Endodermal cell (in vitro differentiated cells): Measurements from ENCODE around the gene CD68. TPM values are rescaled to one million over a fixed set of nuclear protein-coding genes. Genes with fewer than 3 reads are reported as not detected.
A peak's percentile ranks its signal among the peaks of the same experiment; 100 is the strongest.

Experiments used
- DNase-seq: peaks from one replicate; pipeline ENCODE4 v3.0.0-alpha.2; 2017
- H3K27ac ChIP-seq: 2 replicates; pipeline ENCODE4 v1.5.1; 2013; ENCODE audit warnings: mild to moderate bottlenecking, low read depth, low read length, moderate library complexity
- H3K27me3 ChIP-seq: 2 replicates; pipeline ENCODE4 v1.6.1; 2013; ENCODE audit warnings: mild to moderate bottlenecking, low read length, moderate library complexity; ENCODE audit not compliant: insufficient read depth, control insufficient read depth, poor library complexity, severe bottlenecking
- H3K36me3 ChIP-seq: 2 replicates; pipeline ENCODE4 v1.7.0; 2013; ENCODE audit warnings: mild to moderate bottlenecking, low read length, moderate library complexity; ENCODE audit not compliant: control insufficient read depth, insufficient read depth
- H3K4me1 ChIP-seq: one replicate; pipeline ENCODE4 v1.7.0; 2013; ENCODE audit warnings: low read length; ENCODE audit not compliant: control insufficient read depth, insufficient read depth
- H3K4me3 ChIP-seq: 2 replicates; pipeline ENCODE4 v1.5.1; 2013; ENCODE audit warnings: mild to moderate bottlenecking, low read length, moderate library complexity
- H3K9ac ChIP-seq: 2 replicates; pipeline ENCODE4 v1.6.1; 2013; ENCODE audit warnings: mild to moderate bottlenecking, low read length, moderate library complexity; ENCODE audit not compliant: poor library complexity, severe bottlenecking; ENCODE audit errors: extremely low read depth
- H3K9me3 ChIP-seq: 2 replicates; pipeline ENCODE4 v1.6.1; 2013; ENCODE audit warnings: mild to moderate bottlenecking, low read length, moderate library complexity; ENCODE audit not compliant: control insufficient read depth
- H3K27ac Mint-ChIP-seq: 2 replicates; pipeline ENCODE4 v1.8.0; 2020; ENCODE audit warnings: mixed read lengths
- H3K27me3 Mint-ChIP-seq: 2 replicates; pipeline ENCODE4 v1.8.0; 2021; ENCODE audit warnings: mild to moderate bottlenecking, mixed read lengths; ENCODE audit not compliant: insufficient read depth
- H3K36me3 Mint-ChIP-seq: 2 replicates; pipeline ENCODE4 v1.8.0; 2020; ENCODE audit warnings: low read depth, mixed read lengths
- H3K4me1 Mint-ChIP-seq: 2 replicates; pipeline ENCODE4 v1.8.0; 2020; ENCODE audit warnings: mixed read lengths
- H3K4me3 Mint-ChIP-seq: 2 replicates; pipeline ENCODE4 v1.8.0; 2020; ENCODE audit warnings: mild to moderate bottlenecking, moderate library complexity, mixed read lengths
- H3K9me3 Mint-ChIP-seq: 2 replicates; pipeline ENCODE4 v1.8.0; 2020; ENCODE audit warnings: mild to moderate bottlenecking, mixed read lengths
- whole genome bisulfite sequencing, 2 experiments: methylation state at CpG; one replicate each; pipeline versions ENCODE4 v1.1.5 to v1.1.7; 2013; ENCODE audit warnings: missing lambda C conversion rate in 2 of 2, mixed read lengths in 1 of 2; ENCODE audit not compliant: insufficient coverage in 1 of 2, insufficient read length in 1 of 2; 5-methylcytosine and 5-hydroxymethylcytosine counted together
- total RNA-seq, 2 donors: library from RNA; stranded (reverse); fragmentation: NEBNext Ultra II Directional in 1 of 2; extraction: Animal tissue kit (Norgen Biotek cat#: 25700) in 1 of 2; gene quantifications; 2 replicates in 1 of 2; 3 replicates in 1 of 2; pipeline ENCODE4 v1.2.1, GENCODE V29; 2021
- TF ChIP-seq, protein P1 (sequence below): fragments of 200-600 bp; sonication (generic); conservative IDR thresholded peaks from 2 replicates; pipeline ENCODE4 v1.5.0; 2021; ENCODE audit warnings: antibody characterized with exemption, mild to moderate bottlenecking

Gene CD68
- total RNA-seq, 2 donors from 2014 or later = 0.44 TPM; not detected in 1

DNA sequence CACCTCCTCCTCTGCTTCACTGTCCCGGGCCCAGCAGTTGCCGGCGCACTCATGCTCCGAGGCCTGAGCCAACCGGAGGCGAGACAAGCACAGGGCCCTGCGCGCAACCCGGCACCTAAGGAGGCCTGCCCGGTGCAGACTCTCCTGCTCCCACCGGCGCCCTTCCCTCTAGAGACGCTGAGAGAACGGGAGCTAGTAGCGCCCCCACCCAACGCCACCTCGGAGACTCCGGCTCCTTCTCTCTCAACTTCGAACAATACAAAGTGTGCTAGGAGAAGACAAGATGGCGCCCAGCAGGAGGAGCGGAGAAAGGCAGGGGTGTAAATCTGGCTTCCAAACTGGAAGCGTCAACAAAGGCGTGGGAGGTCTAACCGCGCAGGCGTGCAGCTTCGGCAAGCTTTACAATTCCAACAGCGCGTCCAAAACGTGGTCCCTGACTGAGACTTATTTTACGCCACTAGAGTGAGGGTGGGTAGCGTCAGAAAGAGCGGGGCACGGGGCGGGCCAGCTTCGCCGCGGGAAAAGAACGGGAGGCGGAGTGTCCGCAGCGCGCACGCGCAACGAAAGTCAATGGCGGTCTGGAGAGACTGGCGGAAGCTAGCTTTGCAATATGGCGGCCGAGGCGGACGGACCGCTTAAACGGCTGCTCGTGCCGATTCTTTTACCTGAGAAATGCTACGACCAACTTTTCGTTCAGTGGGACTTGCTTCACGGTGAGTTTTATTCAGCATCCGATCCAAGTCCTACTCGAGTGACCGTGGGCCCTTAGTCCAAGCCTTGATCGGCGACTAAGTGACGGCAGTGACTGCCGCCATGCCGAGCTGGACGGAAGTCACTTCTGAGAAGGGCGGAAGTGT is 4.0 kb downstream of the CD68 start, which contains the start of gene MPDU1:
Gene MPDU1 (plus strand): TSS at position 600 of the 857 bp plus-strand sequence. CDS start 11 bp downstream, at position 611.
- H3K4me3 Mint-ChIP-seq = peak within 1 kb of the TSS; percentile 79
- peaks cover 14% of the 10 kb centered on the region for H3K4me1 Mint-ChIP-seq
- H3K36me3 Mint-ChIP-seq = peaks cover 24% of the 10 kb centered on the region
- peak within 1 kb of the TSS; percentile 100 for H3K27ac Mint-ChIP-seq
- peaks cover 3% of the 10 kb centered on the region for H3K4me1 ChIP-seq
- H3K27me3 Mint-ChIP-seq = no peaks in the 10 kb centered on the region
- WGBS, 2 experiments = 38 to 49% methylated on average over 53 to 69 of the region's 69 CpGs
- DNase-seq = peak; percentile 99
- H3K27ac ChIP-seq = peak within 1 kb of the TSS; percentile 98
- peak within 1 kb of the TSS; percentile 95 for H3K9ac ChIP-seq
- TF ChIP-seq, protein P1, sequence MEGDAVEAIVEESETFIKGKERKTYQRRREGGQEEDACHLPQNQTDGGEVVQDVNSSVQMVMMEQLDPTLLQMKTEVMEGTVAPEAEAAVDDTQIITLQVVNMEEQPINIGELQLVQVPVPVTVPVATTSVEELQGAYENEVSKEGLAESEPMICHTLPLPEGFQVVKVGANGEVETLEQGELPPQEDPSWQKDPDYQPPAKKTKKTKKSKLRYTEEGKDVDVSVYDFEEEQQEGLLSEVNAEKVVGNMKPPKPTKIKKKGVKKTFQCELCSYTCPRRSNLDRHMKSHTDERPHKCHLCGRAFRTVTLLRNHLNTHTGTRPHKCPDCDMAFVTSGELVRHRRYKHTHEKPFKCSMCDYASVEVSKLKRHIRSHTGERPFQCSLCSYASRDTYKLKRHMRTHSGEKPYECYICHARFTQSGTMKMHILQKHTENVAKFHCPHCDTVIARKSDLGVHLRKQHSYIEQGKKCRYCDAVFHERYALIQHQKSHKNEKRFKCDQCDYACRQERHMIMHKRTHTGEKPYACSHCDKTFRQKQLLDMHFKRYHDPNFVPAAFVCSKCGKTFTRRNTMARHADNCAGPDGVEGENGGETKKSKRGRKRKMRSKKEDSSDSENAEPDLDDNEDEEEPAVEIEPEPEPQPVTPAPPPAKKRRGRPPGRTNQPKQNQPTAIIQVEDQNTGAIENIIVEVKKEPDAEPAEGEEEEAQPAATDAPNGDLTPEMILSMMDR = no peak
- H3K36me3 ChIP-seq = peaks cover 36% of the 10 kb centered on the region
- no peaks in the 10 kb centered on the region for H3K9me3 Mint-ChIP-seq
- H3K4me3 ChIP-seq = peak within 1 kb of the TSS; percentile 90
- no peaks in the 10 kb centered on the region for H3K9me3 ChIP-seq
- no peaks in the 10 kb centered on the region for H3K27me3 ChIP-seq

DNA sequence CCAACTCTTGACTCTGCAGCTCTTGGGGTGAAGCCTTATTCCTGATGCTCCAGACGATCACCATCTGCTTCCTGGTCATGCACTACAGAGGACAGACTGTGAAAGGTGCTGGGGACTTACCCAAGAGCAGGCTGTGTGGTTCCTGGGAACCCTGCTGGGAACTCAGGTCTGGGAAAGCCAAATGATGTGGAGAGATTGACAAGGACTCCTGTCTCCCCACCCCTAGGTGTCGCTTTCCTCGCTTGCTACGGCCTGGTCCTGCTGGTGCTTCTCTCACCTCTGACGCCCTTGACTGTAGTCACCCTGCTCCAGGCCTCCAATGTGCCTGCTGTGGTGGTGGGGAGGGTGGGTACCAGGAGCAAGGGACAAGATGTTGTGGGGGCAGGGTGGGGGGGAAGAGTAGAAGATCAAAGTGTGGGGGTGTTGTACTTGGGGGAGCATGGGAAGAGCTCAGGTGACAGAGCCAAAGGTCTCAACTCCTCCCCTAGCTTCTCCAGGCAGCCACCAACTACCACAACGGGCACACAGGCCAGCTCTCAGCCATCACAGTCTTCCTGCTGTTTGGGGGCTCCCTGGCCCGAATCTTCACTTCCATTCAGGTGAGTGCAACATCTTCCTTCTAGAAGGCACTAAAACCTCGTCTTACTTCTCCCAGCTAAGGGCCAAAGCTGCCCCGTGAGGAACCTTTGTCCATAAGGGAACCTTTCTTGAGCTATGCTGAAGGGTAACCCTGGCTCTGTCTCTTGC is 7.4 kb downstream of the CD68 start:
- DNase-seq = peak; percentile 88
- WGBS, 2 experiments = 82 to 86% methylated on average over 7 to 9 of the region's 9 CpGs
- Histone ChIP-seq H3K4me1 (peaks cover 15% of the 10 kb centered on the region), H3K4me3 (no peak overlapping the region), H3K27ac (no peak overlapping the region), H3K9me3 (no peaks in the 10 kb centered on the region), H3K36me3 (peaks cover 53% of the 10 kb centered on the region), H3K27me3 (no peaks in the 10 kb centered on the region), H3K9ac (no peak overlapping the region)
- TF ChIP-seq, protein P1 = peak; percentile 61
- H3K27me3 Mint-ChIP-seq = no peaks in the 10 kb centered on the region
- no peak overlapping the region for H3K27ac Mint-ChIP-seq
- H3K36me3 Mint-ChIP-seq = peaks cover 28% of the 10 kb centered on the region
- H3K4me3 Mint-ChIP-seq = no peak overlapping the region
- peaks cover 28% of the 10 kb centered on the region for H3K4me1 Mint-ChIP-seq
- H3K9me3 Mint-ChIP-seq = no peaks in the 10 kb centered on the region

DNA sequence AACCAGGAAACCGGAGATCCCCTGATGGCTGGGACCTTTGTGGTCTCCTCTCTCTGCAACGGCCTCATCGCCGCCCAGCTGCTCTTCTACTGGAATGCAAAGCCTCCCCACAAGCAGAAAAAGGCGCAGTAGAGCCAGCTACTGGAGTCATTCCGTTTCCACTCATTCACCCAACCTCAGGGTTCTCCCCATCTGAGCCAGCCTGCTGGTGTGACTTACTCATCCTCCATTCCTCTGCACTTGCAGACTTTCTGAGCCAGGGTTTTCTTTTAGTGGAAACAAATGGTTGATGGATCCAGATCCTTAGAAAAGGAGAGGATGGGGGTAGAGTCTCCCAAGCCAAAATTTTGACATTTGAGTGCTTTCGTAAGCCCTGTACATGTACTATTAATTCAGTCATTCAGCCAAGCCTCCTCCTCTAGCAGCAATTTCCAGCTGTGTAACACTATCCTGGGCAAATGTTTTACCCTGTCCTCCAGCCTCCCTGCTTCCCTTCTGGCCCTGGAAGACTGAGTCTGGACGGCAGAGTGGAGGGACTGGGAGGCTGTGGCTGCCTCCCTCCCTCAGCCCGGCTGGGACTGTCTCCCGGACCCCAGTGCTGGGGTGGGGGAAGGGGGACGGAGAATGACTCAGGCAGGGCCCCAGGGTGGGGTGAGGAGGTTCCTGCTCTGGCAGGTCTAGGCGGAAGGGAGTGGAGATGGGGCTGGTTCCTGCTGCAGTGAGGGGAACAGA is 8.1 kb downstream of the CD68 start:
- Histone ChIP-seq H3K4me1 (peaks cover 15% of the 10 kb centered on the region), H3K4me3 (no peak overlapping the region), H3K36me3 (peaks cover 55% of the 10 kb centered on the region), H3K9me3 (no peaks in the 10 kb centered on the region), H3K9ac (no peak overlapping the region), H3K27me3 (no peaks in the 10 kb centered on the region), H3K27ac (no peak overlapping the region)
- Mint-ChIP-seq H3K36me3 (peaks cover 32% of the 10 kb centered on the region), H3K4me1 (peaks cover 24% of the 10 kb centered on the region), H3K9me3 (no peaks in the 10 kb centered on the region), H3K4me3 (peak overlapping the region; percentile 53), H3K27ac (no peak overlapping the region), H3K27me3 (no peaks in the 10 kb centered on the region)
- TF ChIP-seq, protein P1 = no peak
- 72 to 84% methylated on average over 5 to 12 of the region's 12 CpGs for WGBS, 2 experiments
- DNase-seq = peak; percentile 51
